CD8-positive, alpha-beta memory T cell (primary cell): ENCODE data around the gene LYPD8. TPM values are rescaled to one million over a fixed set of nuclear protein-coding genes. Genes with fewer than 3 reads are reported as not detected.

Source experiments
- CTCF ChIA-PET: fragments of 350-600 bp; sonication (Branson Sonifier 250); formaldehyde crosslinking; loops from one replicate; lab custom pipeline; 2021; ENCODE audit warnings: antibody characterized with exemption; lab: Charles Lee
- POLR2A ChIA-PET: fragments of 350-600 bp; sonication (Branson Sonifier 250); formaldehyde crosslinking; loops from one replicate; lab custom pipeline; 2021; ENCODE audit warnings: antibody characterized with exemption; lab: Charles Lee
- DNase-seq, 5 donors: peaks; one replicate each; pipeline versions ENCODE4 v3.0.0 to v3.0.0-alpha.2; 2020 to 2022; ENCODE audit warnings: mixed read lengths in 1 of 5
- H3K27ac ChIP-seq: one replicate; pipeline ENCODE4 v1.7.0; 2013; ENCODE audit warnings: low read depth, mild to moderate bottlenecking, low read length, moderate library complexity
- H3K27me3 ChIP-seq: 2 replicates; pipeline ENCODE4 v1.7.0; 2013; ENCODE audit warnings: low read length, mild to moderate bottlenecking; ENCODE audit not compliant: insufficient read depth, poor library complexity, severe bottlenecking
- H3K36me3 ChIP-seq: 2 replicates; pipeline ENCODE4 v1.7.0; 2013; ENCODE audit warnings: mild to moderate bottlenecking, low read length, moderate library complexity; ENCODE audit not compliant: insufficient read depth
- H3K4me1 ChIP-seq: 2 replicates; pipeline ENCODE4 v1.7.0; 2013; ENCODE audit warnings: mild to moderate bottlenecking, low read length, moderate library complexity; ENCODE audit not compliant: insufficient read depth
- H3K4me3 ChIP-seq: 2 replicates; pipeline ENCODE4 v1.7.0; 2013; ENCODE audit warnings: mild to moderate bottlenecking, low read length
- H3K9me3 ChIP-seq: 2 replicates; pipeline ENCODE4 v1.7.0; 2013; ENCODE audit warnings: mild to moderate bottlenecking, low read length
- H3K27ac Mint-ChIP-seq, 8 donors: one replicate each; pipeline ENCODE4 v1.8.0; 2020 to 2021; ENCODE audit warnings: mixed read lengths in 8 of 8, mild to moderate bottlenecking in 6 of 8, inconsistent platforms in 3 of 8, moderate library complexity in 3 of 8
- H3K27me3 Mint-ChIP-seq, 2 donors: one replicate each; pipeline ENCODE4 v1.8.0; 2020 to 2021; ENCODE audit warnings: mixed read lengths in 2 of 2, mild to moderate bottlenecking in 1 of 2, moderate library complexity in 1 of 2
- H3K36me3 Mint-ChIP-seq, 3 donors: one replicate each; pipeline ENCODE4 v1.8.0; 2020 to 2021; ENCODE audit warnings: mixed read lengths in 3 of 3, inconsistent platforms in 1 of 3, mild to moderate bottlenecking in 1 of 3
- H3K4me1 Mint-ChIP-seq, 3 donors: one replicate each; pipeline ENCODE4 v1.8.0; 2020 to 2021; ENCODE audit warnings: mixed read lengths in 3 of 3, inconsistent platforms in 1 of 3, mild to moderate bottlenecking in 1 of 3
- H3K4me3 Mint-ChIP-seq, 7 donors: one replicate each; pipeline ENCODE4 v1.8.0; 2020 to 2021; ENCODE audit warnings: mixed read lengths in 7 of 7, mild to moderate bottlenecking in 6 of 7, moderate library complexity in 4 of 7, inconsistent platforms in 2 of 7
- H3K9me3 Mint-ChIP-seq, 5 donors: one replicate each; pipeline ENCODE4 v1.8.0; 2020 to 2022; ENCODE audit warnings: mixed read lengths in 5 of 5, mild to moderate bottlenecking in 3 of 5, moderate library complexity in 2 of 5, inconsistent platforms in 1 of 5
- polyA plus RNA-seq: library from polyadenylated mRNA; unstranded; fragments of 300-500 nt; fragmentation: Illumina TruSeq; gene quantifications from one replicate; pipeline ENCODE4 v1.2.3, GENCODE V29; 2021
- total RNA-seq, 2 experiments: library from RNA; stranded (reverse); gene quantifications; one replicate each; pipeline ENCODE4 v1.2.3, GENCODE V29; 2021

Gene LYPD8
- total and polyA plus RNA-seq, 3 experiments from 2014 or later = not detected

DNA sequence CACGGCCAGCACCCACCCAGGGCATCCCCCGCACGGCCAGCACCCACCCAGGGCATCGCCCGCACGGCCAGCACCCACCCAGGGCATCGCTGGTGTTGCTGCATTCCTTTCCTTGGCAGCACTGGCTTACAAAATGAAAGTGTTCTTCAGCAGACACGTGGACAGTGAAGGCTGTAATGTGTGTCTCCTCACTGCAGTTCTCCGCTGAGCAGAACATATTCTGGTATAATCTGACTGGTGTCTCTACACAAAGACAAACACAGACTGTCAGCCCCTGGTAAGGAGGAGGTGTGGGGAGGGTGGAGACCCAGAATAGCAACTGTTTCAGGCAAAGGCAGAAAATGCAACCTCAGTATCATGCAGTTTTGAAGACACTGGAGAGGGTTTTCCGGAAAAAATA, 7.3 kb downstream of the LYPD8 start:
- Histone ChIP-seq H3K27me3 (no peaks in the 10 kb centered on the region), H3K4me3 (no peak overlapping the region), H3K4me1 (peaks cover 14% of the 10 kb centered on the region), H3K27ac (no peak overlapping the region), H3K36me3 (no peaks in the 10 kb centered on the region), H3K9me3 (no peaks in the 10 kb centered on the region)
- no peak for DNase-seq
- no peaks in the 10 kb centered on the region for H3K9me3 Mint-ChIP-seq
- H3K4me1 Mint-ChIP-seq = peaks cover 3 to 24% (median 20%) of the 10 kb centered on the region in 3 donors
- H3K4me3 Mint-ChIP-seq = no peak overlapping the region
- peaks cover 0 to 7% of the 10 kb centered on the region in 2 donors for H3K27me3 Mint-ChIP-seq
- CTCF ChIA-PET = no interaction called here
- no peaks in the 10 kb centered on the region for H3K36me3 Mint-ChIP-seq
- no peak overlapping the region for H3K27ac Mint-ChIP-seq
- POLR2A ChIA-PET = no interaction called here

- CTCF ChIA-PET = no interaction called here
- H3K4me3 Mint-ChIP-seq = no peak overlapping the region
- H3K27me3 Mint-ChIP-seq = peaks cover 12 to 27% of the 10 kb centered on the region in 2 donors
- Histone ChIP-seq H3K4me3 (no peak overlapping the region), H3K36me3 (no peaks in the 10 kb centered on the region), H3K9me3 (no peaks in the 10 kb centered on the region), H3K4me1 (no peaks in the 10 kb centered on the region), H3K27ac (no peak overlapping the region), H3K27me3 (no peaks in the 10 kb centered on the region)
- no peak for DNase-seq
- POLR2A ChIA-PET = no interaction called here
- H3K27ac Mint-ChIP-seq = no peak overlapping the region
- H3K36me3 Mint-ChIP-seq = no peaks in the 10 kb centered on the region
- no peaks in the 10 kb centered on the region for H3K4me1 Mint-ChIP-seq
- H3K9me3 Mint-ChIP-seq = no peaks in the 10 kb centered on the region
Observed at GRCh38 chr1:248740876-248741275, 14.7 kb downstream of the LYPD8 start.

DNA sequence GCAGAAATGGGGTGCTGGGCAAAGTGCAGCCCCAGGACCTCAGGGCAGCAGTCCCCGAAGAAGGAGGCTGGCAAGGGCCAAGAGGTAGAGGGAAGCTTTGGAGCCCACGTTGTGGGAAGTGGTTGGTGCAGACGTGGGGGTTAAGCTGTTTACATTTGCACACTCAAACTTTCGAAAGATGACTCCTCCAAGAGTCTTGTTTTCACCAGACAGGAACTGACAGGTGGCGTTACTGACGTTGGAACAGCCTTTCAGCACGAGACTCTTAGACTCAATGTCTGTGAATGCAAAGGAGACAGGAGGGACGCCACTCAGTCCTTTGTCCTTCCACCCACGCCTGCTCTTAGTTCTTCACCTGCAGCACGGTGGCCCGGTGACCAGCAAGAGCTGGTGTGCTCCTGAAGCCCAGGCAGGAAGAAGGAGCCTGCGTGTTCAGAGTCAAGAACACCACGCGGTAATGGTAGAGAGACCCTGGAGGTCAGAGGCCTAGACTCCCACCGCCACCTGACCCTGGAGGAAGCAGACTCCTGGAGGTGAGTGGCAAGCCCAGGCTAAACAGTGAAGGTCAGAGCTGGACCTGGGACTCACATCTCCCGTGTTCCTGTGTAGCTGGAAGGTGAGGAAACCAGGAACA, 15.9 kb downstream of the LYPD8 start:
- Mint-ChIP-seq H3K4me3 (no peak overlapping the region), H3K9me3 (peaks cover 0 to 6% (median 0%) of the 10 kb centered on the region in 5 donors)

DNA sequence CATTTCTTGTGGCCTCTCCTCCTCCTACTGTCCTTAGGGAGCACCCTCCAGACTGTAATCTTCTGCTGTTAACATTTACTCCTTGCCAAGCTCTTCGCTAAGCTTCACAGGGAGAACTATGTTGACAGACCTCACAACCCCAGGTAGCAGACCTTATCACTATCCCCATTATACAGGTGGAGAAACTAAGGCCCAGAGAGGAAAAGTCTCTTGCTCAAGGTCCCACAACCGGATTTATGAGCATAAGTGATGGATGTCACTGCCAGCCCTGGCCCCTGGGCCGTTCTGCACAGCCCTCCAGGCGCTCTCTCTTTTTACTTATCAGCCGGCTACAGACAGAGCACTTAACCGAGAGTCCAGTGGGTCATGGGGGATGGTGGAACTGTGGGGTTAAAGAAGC, 18.1 kb downstream of the LYPD8 start:
- ChIA-PET POLR2A (no interaction called here), CTCF (no interaction called here)
- no peaks in the 10 kb centered on the region for H3K4me1 ChIP-seq
- H3K36me3 ChIP-seq = no peaks in the 10 kb centered on the region
- H3K4me3 ChIP-seq = no peak overlapping the region
- Mint-ChIP-seq H3K4me3 (no peak overlapping the region), H3K36me3 (no peaks in the 10 kb centered on the region), H3K27ac (no peak overlapping the region), H3K4me1 (no peaks in the 10 kb centered on the region), H3K9me3 (peaks cover 0 to 6% (median 0%) of the 10 kb centered on the region in 5 donors), H3K27me3 (peaks cover 12 to 36% of the 10 kb centered on the region in 2 donors)
- no peak overlapping the region for H3K27ac ChIP-seq
- H3K27me3 ChIP-seq = no peaks in the 10 kb centered on the region
- no peak for DNase-seq
- H3K9me3 ChIP-seq = no peaks in the 10 kb centered on the region

More for the DNA sequence above, 15.9 kb downstream of the LYPD8 start:
- peaks cover 12 to 32% of the 10 kb centered on the region in 2 donors for H3K27me3 Mint-ChIP-seq
- Histone ChIP-seq H3K4me3 (no peak overlapping the region), H3K9me3 (no peaks in the 10 kb centered on the region), H3K4me1 (no peaks in the 10 kb centered on the region), H3K27ac (no peak overlapping the region), H3K36me3 (no peaks in the 10 kb centered on the region), H3K27me3 (no peaks in the 10 kb centered on the region)
- no peak overlapping the region for H3K27ac Mint-ChIP-seq
- DNase-seq = no peak
- H3K36me3 Mint-ChIP-seq = no peaks in the 10 kb centered on the region
- no peaks in the 10 kb centered on the region for H3K4me1 Mint-ChIP-seq
- POLR2A ChIA-PET = no interaction called here
- CTCF ChIA-PET = no interaction called here

- Mint-ChIP-seq H3K27me3 (peaks cover 14 to 35% of the 10 kb centered on the region in 2 donors), H3K36me3 (no peaks in the 10 kb centered on the region), H3K4me3 (no peak overlapping the region), H3K9me3 (peaks cover 0 to 6% (median 0%) of the 10 kb centered on the region in 5 donors), H3K4me1 (no peaks in the 10 kb centered on the region), H3K27ac (no peak overlapping the region)
- Histone ChIP-seq H3K36me3 (no peaks in the 10 kb centered on the region), H3K4me1 (no peaks in the 10 kb centered on the region), H3K4me3 (no peak overlapping the region), H3K27ac (no peak overlapping the region), H3K9me3 (no peaks in the 10 kb centered on the region), H3K27me3 (no peaks in the 10 kb centered on the region)
- POLR2A ChIA-PET = no interaction called here
- no peak for DNase-seq
- CTCF ChIA-PET = no interaction called here
Observed at GRCh38 chr1:248736977-248737376, 18.6 kb downstream of the LYPD8 start.

- no peaks in the 10 kb centered on the region for H3K27me3 ChIP-seq
- CTCF ChIA-PET = interaction anchor here (1.1 kb wide), 1 partner anchor 12 kb away, joined by 3 read pairs; no protein-coding TSS in a partner anchor
- Mint-ChIP-seq H3K36me3 (no peaks in the 10 kb centered on the region), H3K27me3 (peaks cover 9 to 34% of the 10 kb centered on the region in 2 donors), H3K4me3 (no peak overlapping the region), H3K9me3 (peaks cover 0 to 6% (median 0%) of the 10 kb centered on the region in 5 donors), H3K4me1 (no peaks in the 10 kb centered on the region), H3K27ac (no peak overlapping the region)
- H3K9me3 ChIP-seq = no peaks in the 10 kb centered on the region
- no peak for DNase-seq
- H3K4me1 ChIP-seq = no peaks in the 10 kb centered on the region
- H3K36me3 ChIP-seq = no peaks in the 10 kb centered on the region
- POLR2A ChIA-PET = no interaction called here
- no peak overlapping the region for H3K27ac ChIP-seq
- no peak overlapping the region for H3K4me3 ChIP-seq
Observed at GRCh38 chr1:248733566-248733965, 22.0 kb downstream of the LYPD8 start.

DNA sequence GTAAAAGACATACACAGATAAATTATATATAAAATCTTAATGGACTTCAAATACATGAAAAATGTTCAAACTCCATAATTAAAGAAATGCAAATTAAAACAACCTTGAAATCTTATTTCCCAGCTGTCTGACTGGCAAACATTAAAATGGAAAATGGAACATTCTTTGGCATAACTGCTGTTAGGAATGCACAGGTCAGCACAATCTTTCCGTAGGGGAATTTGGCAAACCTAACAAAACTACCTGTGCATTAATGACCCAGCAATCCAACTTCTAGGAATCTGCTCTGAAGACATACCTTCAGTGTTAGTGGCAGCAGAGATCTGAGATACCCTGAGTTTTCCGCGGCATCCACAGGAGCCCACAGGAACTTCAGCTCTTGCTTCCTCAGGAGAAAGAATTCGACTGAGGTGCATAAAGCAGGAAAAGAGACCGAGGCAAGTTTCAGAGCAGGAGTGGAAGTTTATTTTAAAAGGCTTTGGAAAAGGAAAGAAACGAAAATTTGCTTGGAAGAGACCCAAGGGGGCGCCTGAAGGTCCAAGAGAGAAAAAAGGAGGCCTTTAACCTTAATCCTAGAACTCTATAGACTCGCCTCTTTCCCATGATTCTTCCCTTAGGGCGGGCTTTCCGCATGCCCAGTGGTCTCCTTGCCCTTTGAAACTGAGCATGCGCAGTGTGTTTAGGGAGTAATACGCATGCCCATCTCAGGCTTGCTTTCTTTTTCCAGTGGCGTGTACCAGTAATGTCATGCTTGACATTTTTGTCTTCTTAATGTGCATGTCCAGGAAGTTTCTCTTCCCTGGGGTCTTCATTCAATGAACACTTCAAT, 24.8 kb downstream of the LYPD8 start:
- Histone ChIP-seq H3K36me3 (no peaks in the 10 kb centered on the region), H3K4me3 (no peak overlapping the region), H3K9me3 (no peaks in the 10 kb centered on the region), H3K4me1 (no peaks in the 10 kb centered on the region), H3K27me3 (no peaks in the 10 kb centered on the region), H3K27ac (no peak overlapping the region)
- H3K36me3 Mint-ChIP-seq = no peaks in the 10 kb centered on the region
- ChIA-PET CTCF (no interaction called here), POLR2A (no interaction called here)
- peaks cover 0 to 6% (median 0%) of the 10 kb centered on the region in 5 donors for H3K9me3 Mint-ChIP-seq
- no peaks in the 10 kb centered on the region for H3K4me1 Mint-ChIP-seq
- H3K27ac Mint-ChIP-seq = no peak overlapping the region
- no peak for DNase-seq
- H3K27me3 Mint-ChIP-seq = peaks cover 1 to 27% of the 10 kb centered on the region in 2 donors
- H3K4me3 Mint-ChIP-seq = no peak overlapping the region

DNA sequence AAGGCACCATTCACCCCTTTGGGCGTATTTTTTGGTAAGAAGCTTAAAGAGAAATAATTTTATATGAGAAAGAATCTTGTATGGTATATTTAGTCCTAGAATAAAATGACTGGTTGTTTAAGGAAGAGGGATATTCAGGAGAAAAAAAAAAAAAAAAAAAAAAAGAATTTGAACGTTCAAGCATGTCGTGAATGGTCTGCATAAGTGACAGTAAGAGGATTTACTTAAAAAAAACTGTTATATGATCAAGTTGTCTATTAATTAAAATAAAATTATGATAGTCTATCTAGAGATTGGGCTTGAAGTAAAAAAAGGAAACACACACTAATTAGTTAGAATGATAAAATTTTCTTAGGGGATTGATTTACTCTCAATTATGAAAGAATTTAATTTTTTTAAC, 41.3 kb downstream of the LYPD8 start:
- H3K4me1 Mint-ChIP-seq = no peaks in the 10 kb centered on the region
- Histone ChIP-seq H3K27ac (no peak overlapping the region), H3K4me3 (no peak overlapping the region), H3K9me3 (no peaks in the 10 kb centered on the region), H3K4me1 (no peaks in the 10 kb centered on the region), H3K36me3 (no peaks in the 10 kb centered on the region), H3K27me3 (peaks cover 3% of the 10 kb centered on the region)
- ChIA-PET POLR2A (no interaction called here), CTCF (no interaction called here)
- H3K27ac Mint-ChIP-seq = no peak overlapping the region
- DNase-seq = no peak
- no peak overlapping the region for H3K4me3 Mint-ChIP-seq
- peaks cover 11 to 30% of the 10 kb centered on the region in 2 donors for H3K27me3 Mint-ChIP-seq
- peaks cover 0 to 17% (median 8%) of the 10 kb centered on the region in 5 donors for H3K9me3 Mint-ChIP-seq
- peaks cover 0 to 4% (median 0%) of the 10 kb centered on the region in 3 donors for H3K36me3 Mint-ChIP-seq
